GM12891 (cell line): ENCODE measurements around the gene PRKN.

Source experiments
- DNase-seq: peaks from one replicate; pipeline ENCODE4 v3.0.0; 2011; ENCODE audit warnings: low spot score; ENCODE audit not compliant: insufficient read length
- FAIRE-seq: peaks from 2 replicates; lab custom pipeline; 2011; peaks lifted over from hg19 to GRCh38; lab: Jason Lieb, UNC
- PAX5 ChIP-seq: IDR thresholded peaks from 2 replicates; pipeline ENCODE4 v1.6.1; 2011; ENCODE audit warnings: low read length, moderate library complexity, mild to moderate bottlenecking; ENCODE audit not compliant: insufficient read depth, severe bottlenecking
- POLR2A ChIP-seq: IDR thresholded peaks from 2 replicates; pipeline ENCODE4 v1.6.1; 2011; ENCODE audit warnings: low read depth, low read length, control low read depth
- POLR2AphosphoS5 ChIP-seq: IDR thresholded peaks from 2 replicates; pipeline ENCODE4 v1.6.1; 2011; ENCODE audit warnings: low read depth, low read length, control low read depth
- POU2F2 ChIP-seq: IDR thresholded peaks from 2 replicates; pipeline ENCODE4 v1.6.1; 2011; ENCODE audit warnings: low read depth, mild to moderate bottlenecking, control low read depth, low read length, moderate library complexity
- SPI1 ChIP-seq: IDR thresholded peaks from 2 replicates; pipeline ENCODE4 v1.6.1; 2011; ENCODE audit warnings: low read depth, low read length, control low read depth
- TAF1 ChIP-seq: IDR thresholded peaks from 2 replicates; pipeline ENCODE4 v1.6.1; 2011; ENCODE audit warnings: low read depth, low read length, control low read depth

PRKN gene

DNA sequence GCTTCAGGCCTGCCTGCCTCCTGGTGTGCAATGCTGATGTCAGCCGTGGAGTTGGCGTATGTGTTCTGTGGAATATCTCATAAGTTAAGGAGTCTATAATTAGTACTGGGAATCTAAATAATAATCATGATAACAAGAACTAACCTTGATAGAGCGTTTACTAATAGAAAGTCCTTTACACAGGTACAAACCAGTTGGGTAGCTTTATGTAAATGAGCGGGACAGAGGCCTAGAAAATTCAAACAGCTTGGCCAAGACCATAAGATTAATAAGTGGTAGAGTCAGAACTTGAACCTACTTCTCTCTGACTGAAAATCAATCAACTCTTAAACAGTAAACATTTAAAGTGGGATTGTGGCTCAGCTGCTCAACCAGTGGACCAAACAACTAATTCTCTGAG is 882.8 kb downstream of the PRKN start:
- FAIRE-seq (no peak), DNase-seq (no peak)
- TF ChIP-seq POLR2A, result no peak
- no peak for TF ChIP-seq PAX5
- no peak for TF ChIP-seq POLR2AphosphoS5
- no peak for TF ChIP-seq POU2F2
- no peak for TF ChIP-seq SPI1
- no peak for TF ChIP-seq TAF1

- FAIRE-seq, result no peak
These were observed 884.5 kb downstream of the PRKN start for GRCh38 chr6:161843066-161843465.

DNA sequence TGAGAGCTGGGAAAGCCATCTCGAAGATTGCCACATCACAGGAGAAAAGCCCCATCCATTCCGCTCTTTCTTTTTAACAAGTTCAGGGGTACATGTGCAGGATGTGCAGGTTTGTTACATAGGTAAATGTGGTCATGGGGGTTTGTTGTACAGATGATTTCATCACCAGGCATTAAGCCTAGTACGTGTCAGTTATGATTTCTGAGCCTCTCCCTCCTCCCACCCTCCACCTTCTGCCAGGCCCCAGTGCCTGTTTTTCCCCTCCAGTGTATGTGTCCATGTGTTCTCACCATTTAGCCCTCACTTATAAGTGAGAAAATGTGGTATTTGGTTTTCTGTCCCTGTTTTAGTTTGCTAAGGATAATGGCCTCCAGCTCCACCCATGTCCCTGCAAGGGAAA is 887.2 kb downstream of the PRKN start:
- DNase-seq (no peak), FAIRE-seq (no peak)
- TF ChIP-seq POLR2AphosphoS5 (no peak), SPI1 (no peak), PAX5 (no peak), TAF1 (no peak), POU2F2 (no peak), POLR2A (no peak)

More at GRCh38 chr6:161843066-161843465, 884.5 kb downstream of the PRKN start:
- TF ChIP-seq SPI1 (no peak), TAF1 (no peak), POLR2AphosphoS5 (no peak)
- DNase-seq, result no peak

DNA sequence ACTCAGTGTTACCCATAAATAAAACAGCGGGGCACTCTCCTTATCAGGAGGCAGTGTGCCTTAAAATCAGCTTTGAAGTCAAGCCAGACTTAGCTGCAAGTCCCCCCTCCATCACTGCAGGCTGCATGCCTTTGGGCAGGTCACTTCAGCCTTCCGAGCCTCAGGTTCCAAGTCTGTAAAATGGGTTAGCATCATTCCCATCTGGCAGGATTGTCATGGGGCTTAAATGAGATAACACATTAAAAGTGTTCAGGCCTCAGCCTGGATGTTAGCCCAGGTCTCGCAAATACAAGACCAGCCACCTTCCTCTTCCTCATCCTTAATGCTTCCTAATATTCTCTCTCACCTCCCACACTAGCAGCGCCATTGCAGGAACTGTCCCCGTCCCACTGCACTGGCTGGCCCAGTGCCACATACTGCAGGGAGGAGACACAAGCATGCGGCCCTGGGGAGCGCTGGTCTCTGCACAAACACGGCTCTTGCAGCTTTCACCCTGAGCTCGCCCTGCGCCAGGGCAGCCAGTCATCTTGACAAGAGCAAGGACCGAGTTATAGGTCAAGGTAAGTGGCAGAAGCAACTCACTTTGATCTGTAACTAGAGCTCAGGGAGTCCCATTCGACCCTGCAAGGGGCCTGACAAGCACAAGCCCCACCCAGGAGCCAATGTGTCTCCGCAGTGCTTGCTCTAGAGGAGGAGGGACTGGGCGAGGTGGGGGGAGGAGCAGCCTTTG is 889.1 kb downstream of the PRKN start:
- FAIRE-seq (no peak), DNase-seq (no peak)
- TF ChIP-seq POLR2A (no peak), POU2F2 (no peak), SPI1 (no peak), TAF1 (no peak), POLR2AphosphoS5 (no peak), PAX5 (no peak)

DNA sequence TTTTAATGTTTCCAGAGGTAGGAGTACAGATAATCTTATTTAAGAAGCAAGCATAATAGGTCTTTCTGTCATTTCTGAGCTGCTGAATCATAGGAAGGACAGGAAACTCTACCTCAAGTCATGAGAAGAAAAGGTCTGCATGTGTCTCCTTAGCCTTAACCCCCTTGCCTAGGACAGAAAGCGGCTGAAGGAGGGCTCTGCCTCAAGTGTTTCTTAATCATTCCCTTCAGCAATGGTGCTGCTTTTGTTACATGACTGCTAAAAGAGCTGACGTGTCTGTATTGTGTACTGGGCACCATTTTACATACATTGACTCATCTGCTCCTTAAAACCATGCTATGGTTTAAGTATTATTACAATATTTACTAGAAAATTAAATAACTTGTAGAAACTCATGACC is 889.7 kb downstream of the PRKN start:
- DNase-seq (no peak), FAIRE-seq (no peak)
- TF ChIP-seq TAF1 (no peak), PAX5 (no peak)

GRCh38 chr6:161837449-161837735 is 890.2 kb downstream of the PRKN start:
- TF ChIP-seq POLR2A (no peak), PAX5 (no peak), TAF1 (no peak), POU2F2 (no peak), POLR2AphosphoS5 (no peak), SPI1 (no peak)
- FAIRE-seq, result no peak

DNA sequence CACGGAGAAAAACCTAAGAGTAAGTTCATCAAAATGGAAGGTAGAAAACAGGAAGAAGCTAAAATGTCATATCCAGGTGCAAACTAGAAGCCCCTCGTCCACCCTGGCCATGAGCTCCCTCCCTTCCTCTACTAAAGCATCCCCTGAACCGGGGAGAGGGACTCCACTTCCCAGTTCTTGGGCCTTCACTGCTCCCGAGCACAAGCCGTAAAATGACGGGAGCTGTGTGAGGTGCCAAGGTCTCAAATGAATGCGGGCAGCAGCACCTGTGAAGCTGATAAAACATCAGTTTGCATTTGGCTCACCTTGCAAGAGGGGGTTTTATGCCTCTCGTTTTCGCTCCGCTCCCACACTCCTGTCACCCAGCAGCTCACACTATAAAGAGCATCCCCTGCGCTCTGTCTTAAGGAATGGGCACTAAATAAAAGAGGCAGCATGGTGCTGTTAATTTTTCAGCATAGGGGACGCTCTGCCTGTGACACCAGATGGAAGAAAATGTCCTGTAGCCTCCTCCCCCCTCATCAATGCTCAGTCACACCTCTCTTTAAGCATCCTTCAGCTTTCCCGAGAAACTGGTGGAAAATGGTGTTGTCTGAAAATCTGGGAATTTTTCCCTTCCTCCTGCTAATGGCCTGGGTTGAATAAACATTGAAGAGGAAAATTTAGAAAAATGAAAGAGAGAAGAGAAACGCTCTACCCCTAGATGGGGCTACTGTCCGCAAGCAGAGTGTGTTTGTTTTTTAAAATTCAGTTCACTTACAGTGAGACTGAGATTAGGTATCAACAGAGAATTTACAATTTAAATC is 890.7 kb downstream of the PRKN start:
- DNase-seq, result no peak
- TF ChIP-seq POU2F2 (no peak), POLR2A (no peak), SPI1 (no peak), PAX5 (no peak), POLR2AphosphoS5 (no peak), TAF1 (no peak)
- FAIRE-seq, result no peak

More at GRCh38 chr6:161837449-161837735, 890.2 kb downstream of the PRKN start:
- DNase-seq, result no peak

GRCh38 chr6:161835500-161836215 is 891.9 kb downstream of the PRKN start:
- no peak for DNase-seq
- TF ChIP-seq POU2F2, result no peak
- no peak for TF ChIP-seq POLR2A
- no peak for TF ChIP-seq PAX5
- no peak for TF ChIP-seq SPI1
- no peak for TF ChIP-seq TAF1
- TF ChIP-seq POLR2AphosphoS5, result no peak
- no peak for FAIRE-seq

- TF ChIP-seq POLR2AphosphoS5 (no peak), POU2F2 (no peak), TAF1 (no peak), SPI1 (no peak), POLR2A (no peak), PAX5 (no peak)
- FAIRE-seq (no peak), DNase-seq (no peak)
These were observed 893.1 kb downstream of the PRKN start for GRCh38 chr6:161834426-161834825.
